Thoracic aorta (tissue), 2 donors: ENCODE results near the gene NRG2. TPM values are rescaled to one million over a fixed set of nuclear protein-coding genes. Genes with fewer than 3 reads are reported as not detected.

Experiments
- ATAC-seq: fragments of 150-250 bp; one replicate; pipeline ENCODE4 v1.8.0; 2017; ENCODE audit warnings: low read depth; ENCODE audit not compliant: insufficient number of reproducible peaks, low FRiP score
- DNase-seq: peaks from one replicate; pipeline ENCODE4 v3.0.0-alpha.2; 2020; ENCODE audit warnings: low spot score
- H3K27ac ChIP-seq, 2 donors: fragments of 200-600 bp; sonication (generic); 1 replicate in 1 of 2; 2 replicates in 1 of 2; pipeline ENCODE4 v1.5.1; 2016; ENCODE audit warnings: mild to moderate bottlenecking in 2 of 2, moderate library complexity in 2 of 2
- H3K27me3 ChIP-seq: fragments of 200-600 bp; sonication (generic); replicated peaks from 2 replicates; pipeline ENCODE4 v1.6.0; 2016; ENCODE audit warnings: mild to moderate bottlenecking; ENCODE audit not compliant: insufficient read depth
- H3K36me3 ChIP-seq: fragments of 200-600 bp; sonication (generic); one replicate; pipeline ENCODE4 v1.5.1; 2016
- H3K4me1 ChIP-seq, 2 donors: fragments of 200-600 bp; sonication (generic); 1 replicate in 1 of 2; 2 replicates in 1 of 2; pipeline versions ENCODE4 v1.5.1 to v1.6.0; 2016; ENCODE audit warnings: low read depth in 2 of 2, mild to moderate bottlenecking in 1 of 2; ENCODE audit not compliant: control insufficient read depth in 1 of 2
- H3K4me3 ChIP-seq: fragments of 200-600 bp; sonication (generic); 2 replicates; pipeline ENCODE4 v1.5.1; 2016; ENCODE audit warnings: mild to moderate bottlenecking
- H3K9me3 ChIP-seq: fragments of 200-600 bp; sonication (generic); 2 replicates; pipeline ENCODE4 v1.5.1; 2016
- total RNA-seq, 2 donors: library from RNA; depleted of rRNA; stranded (reverse); fragments of >200 nt; gene quantifications; one replicate each; pipeline versions ENCODE4 v1.1.0 to v1.2.3, GENCODE V29; 2016
- TF ChIP-seq, protein P1 (sequence below): fragments of 200-600 bp; sonication (generic); IDR thresholded peaks from one replicate; pipeline ENCODE4 v1.5.1; 2019; ENCODE audit warnings: antibody characterized with exemption

Gene NRG2
- total RNA-seq, 2 donors from 2014 or later: 2.3 to 6.9 TPM

DNA sequence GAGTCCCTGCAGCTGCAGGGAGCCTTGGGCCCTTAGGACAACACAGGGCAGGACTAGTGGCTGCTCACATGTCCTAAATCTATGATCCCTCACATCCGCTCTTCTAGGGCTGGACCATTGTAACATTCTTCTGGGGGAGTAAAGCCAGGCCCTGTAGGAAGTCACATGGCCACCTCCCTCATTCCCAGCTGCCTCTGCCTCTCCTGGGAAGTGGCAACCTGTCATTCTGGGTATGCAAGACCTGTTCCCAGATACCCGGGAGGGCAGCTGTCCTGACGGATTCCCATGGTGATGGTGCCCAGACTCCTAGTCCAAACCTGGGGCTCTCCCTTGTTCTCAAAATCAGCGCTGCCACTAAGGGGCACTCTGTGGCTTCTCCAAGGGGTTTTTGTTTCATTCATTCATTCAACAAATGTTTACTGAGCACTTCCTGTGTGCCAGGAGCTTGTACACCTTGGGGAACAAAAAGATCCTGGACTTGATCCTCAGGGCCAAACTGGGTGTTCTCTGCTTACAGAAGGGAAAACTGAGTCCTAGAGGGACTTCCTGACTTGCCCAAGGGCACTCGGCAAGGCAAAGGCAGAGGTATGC is 161.9 kb downstream of the NRG2 start:
- ATAC-seq: no peak
- H3K9me3 ChIP-seq: no peaks in the 10 kb centered on the region
- no peak overlapping the region for H3K4me3 ChIP-seq
- no peak overlapping the region for H3K27ac ChIP-seq
- no peak for DNase-seq
- H3K4me1 ChIP-seq: peaks cover 0 to 12% of the 10 kb centered on the region in 2 donors
- TF ChIP-seq, protein P1, sequence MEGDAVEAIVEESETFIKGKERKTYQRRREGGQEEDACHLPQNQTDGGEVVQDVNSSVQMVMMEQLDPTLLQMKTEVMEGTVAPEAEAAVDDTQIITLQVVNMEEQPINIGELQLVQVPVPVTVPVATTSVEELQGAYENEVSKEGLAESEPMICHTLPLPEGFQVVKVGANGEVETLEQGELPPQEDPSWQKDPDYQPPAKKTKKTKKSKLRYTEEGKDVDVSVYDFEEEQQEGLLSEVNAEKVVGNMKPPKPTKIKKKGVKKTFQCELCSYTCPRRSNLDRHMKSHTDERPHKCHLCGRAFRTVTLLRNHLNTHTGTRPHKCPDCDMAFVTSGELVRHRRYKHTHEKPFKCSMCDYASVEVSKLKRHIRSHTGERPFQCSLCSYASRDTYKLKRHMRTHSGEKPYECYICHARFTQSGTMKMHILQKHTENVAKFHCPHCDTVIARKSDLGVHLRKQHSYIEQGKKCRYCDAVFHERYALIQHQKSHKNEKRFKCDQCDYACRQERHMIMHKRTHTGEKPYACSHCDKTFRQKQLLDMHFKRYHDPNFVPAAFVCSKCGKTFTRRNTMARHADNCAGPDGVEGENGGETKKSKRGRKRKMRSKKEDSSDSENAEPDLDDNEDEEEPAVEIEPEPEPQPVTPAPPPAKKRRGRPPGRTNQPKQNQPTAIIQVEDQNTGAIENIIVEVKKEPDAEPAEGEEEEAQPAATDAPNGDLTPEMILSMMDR: no peak
- no peaks in the 10 kb centered on the region for H3K36me3 ChIP-seq
- H3K27me3 ChIP-seq: no peaks in the 10 kb centered on the region

DNA sequence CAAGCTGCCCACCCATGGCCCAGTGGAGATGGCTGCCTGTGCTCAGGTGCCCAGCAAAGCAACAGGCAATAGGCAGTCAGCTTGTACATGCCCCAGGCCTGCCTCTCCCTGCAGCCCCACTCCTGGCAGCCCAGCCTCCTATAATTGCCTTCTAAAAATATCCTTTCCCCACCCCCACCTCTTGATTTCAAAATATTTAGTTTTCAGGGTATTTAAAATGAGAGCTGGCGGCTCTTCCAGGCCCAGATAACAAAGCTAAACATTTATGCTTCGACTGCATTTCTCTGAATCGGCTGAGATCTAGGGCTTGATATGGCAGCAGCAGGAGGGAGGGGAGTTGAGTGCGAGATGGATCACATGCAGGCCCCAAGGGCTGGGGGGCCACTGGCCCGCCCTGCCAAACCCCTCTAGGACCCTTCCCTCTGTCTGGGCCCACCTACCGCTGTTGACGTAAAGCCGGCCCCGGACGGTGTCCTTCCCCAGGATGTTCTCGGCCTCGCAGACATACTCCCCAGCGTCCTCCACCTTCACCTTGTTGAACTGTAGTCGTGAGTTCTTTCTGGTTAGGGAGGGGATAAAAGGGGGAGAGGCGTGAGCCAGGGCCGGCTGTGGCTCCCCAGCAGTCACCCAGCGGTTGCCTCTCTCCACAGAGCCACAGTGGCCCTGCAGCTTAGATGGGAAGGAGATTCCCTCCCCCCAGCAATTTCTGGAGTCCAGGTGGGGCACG is 162.5 kb downstream of the NRG2 start:
- H3K4me1 ChIP-seq: peaks cover 0 to 12% of the 10 kb centered on the region in 2 donors
- H3K36me3 ChIP-seq: no peaks in the 10 kb centered on the region
- H3K4me3 ChIP-seq: no peak overlapping the region
- no peak for DNase-seq
- H3K27ac ChIP-seq: no peak overlapping the region
- TF ChIP-seq, protein P1: no peak
- no peak for ATAC-seq
- H3K9me3 ChIP-seq: no peaks in the 10 kb centered on the region
- H3K27me3 ChIP-seq: no peaks in the 10 kb centered on the region

DNA sequence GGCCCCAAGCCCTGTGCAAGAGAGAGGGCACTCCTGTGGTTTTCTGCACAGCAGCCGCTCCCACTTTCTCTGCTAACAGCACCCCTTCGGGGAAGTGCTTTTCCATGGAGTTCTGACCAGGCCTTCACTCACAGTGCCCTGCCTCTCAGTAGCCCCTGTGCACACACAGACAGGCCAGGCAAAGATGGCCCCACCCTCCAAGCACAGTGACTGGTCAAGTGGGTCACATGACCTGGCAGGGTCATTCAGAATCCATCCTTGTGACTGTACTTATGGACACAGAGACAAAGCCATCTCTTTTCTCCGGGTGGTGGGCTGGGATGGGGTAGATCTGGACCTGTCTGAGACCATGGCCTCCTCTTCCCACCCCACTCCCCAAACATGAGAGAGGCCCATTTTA is 165.0 kb downstream of the NRG2 start:
- ATAC-seq (no peak), DNase-seq (no peak)
- TF ChIP-seq, protein P1: no peak
- Histone ChIP-seq H3K36me3 (no peaks in the 10 kb centered on the region), H3K9me3 (no peaks in the 10 kb centered on the region), H3K27me3 (no peaks in the 10 kb centered on the region), H3K27ac (no peak overlapping the region), H3K4me3 (no peak overlapping the region), H3K4me1 (peaks cover 0 to 12% of the 10 kb centered on the region in 2 donors)

DNA sequence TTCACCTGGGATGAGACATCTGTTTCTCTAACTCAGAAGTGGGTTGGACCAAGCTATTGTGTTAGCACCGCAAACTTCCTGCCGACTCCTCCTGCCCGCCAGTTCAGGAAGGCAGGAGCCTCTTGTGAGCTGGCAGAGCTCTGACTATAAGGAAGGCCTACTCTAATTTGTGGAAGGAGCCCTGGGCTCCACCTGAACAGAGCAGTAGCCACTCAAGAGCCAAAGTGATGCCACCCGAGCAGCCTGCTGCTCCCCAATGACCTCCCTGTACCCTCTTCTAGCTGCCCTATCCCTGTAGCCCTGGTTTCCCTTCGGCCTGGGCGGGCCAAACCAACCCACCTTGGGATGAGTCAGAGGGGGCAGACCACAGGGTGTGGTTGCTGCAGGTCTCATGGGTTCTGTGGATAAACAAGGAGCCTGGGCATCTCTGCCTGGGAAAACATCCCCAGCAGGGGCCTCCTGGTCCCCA is 165.9 kb downstream of the NRG2 start:
- Histone ChIP-seq H3K27ac (no peak overlapping the region), H3K36me3 (no peaks in the 10 kb centered on the region), H3K9me3 (no peaks in the 10 kb centered on the region), H3K4me1 (peaks cover 0 to 12% of the 10 kb centered on the region in 2 donors), H3K4me3 (no peak overlapping the region), H3K27me3 (no peaks in the 10 kb centered on the region)
- TF ChIP-seq, protein P1: no peak
- no peak for DNase-seq
- no peak for ATAC-seq

DNA sequence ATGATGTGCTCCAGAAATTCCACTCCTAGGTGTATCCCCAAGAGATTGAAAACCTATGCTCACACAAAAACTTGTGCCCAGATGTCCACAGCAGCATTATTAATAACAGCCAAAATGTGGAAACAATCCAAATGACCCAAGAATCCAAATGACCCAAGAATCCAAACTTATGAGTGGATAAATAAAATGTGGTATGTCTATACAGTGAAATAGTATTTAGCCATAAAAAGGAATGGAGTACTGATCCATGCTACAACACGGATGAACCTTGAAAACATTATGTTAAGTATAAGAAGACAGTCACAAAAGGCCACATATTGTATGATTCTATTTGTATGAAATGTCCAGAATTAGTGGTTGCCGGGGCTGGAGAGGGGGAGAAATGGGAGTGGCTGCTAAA is 167.1 kb downstream of the NRG2 start:
- H3K4me1 ChIP-seq: peaks cover 0 to 9% of the 10 kb centered on the region in 2 donors
- TF ChIP-seq, protein P1: no peak
- no peaks in the 10 kb centered on the region for H3K36me3 ChIP-seq
- DNase-seq (no peak), ATAC-seq (no peak)
- H3K27ac ChIP-seq: no peak overlapping the region
- H3K9me3 ChIP-seq: no peaks in the 10 kb centered on the region
- H3K27me3 ChIP-seq: no peaks in the 10 kb centered on the region
- H3K4me3 ChIP-seq: no peak overlapping the region
